Measurements from ENCODE around the gene NCMAP. TPM values are rescaled to one million over a fixed set of nuclear protein-coding genes. Genes with fewer than 3 reads are reported as not detected.

NCMAP gene
- polyA plus RNA-seq, 1 donor (not counting 4 experiments of a cell fraction or from before 2014, with no cell fraction given): 0.05 TPM

- Histone ChIP-seq H3K36me3 (ENCODE audit: control insufficient read depth in 2 of 2, extremely low read depth in 1 of 2, insufficient read depth in 2 of 2, low read length in 2 of 2) (no peaks in the 10 kb centered on the region), H4K20me1 (ENCODE audit: control insufficient read depth, extremely low read depth, insufficient read depth, low read length) (no peaks in the 10 kb centered on the region), H3K9me1 (ENCODE audit: control insufficient read depth, extremely low read depth, insufficient read depth, low read length) (no peaks in the 10 kb centered on the region), H3K4me3 (ENCODE audit: control insufficient read depth in 2 of 3, extremely low read depth in 1 of 3, insufficient read depth in 2 of 3, low read depth in 1 of 3, low read length in 3 of 3) (no peak overlapping the region), H3K4me2 (ENCODE audit: control insufficient read depth, extremely low read depth, insufficient read depth, low read depth, low read length) (peak overlapping the region; percentile 40), H3K79me2 (ENCODE audit: control insufficient read depth, insufficient read depth, low read length) (no peaks in the 10 kb centered on the region), H3K4me1 (ENCODE audit: control insufficient read depth, extremely low read depth, insufficient read depth, low read length) (peaks cover 20% of the 10 kb centered on the region), H3K9ac (ENCODE audit: control insufficient read depth, extremely low read depth, insufficient read depth, low read length) (no peak overlapping the region), H3K9me3 (ENCODE audit: control insufficient read depth, low read depth, low read length) (no peaks in the 10 kb centered on the region), H2AFZ (ENCODE audit: control insufficient read depth, low read length) (peak overlapping the region; percentile 74), H3K27me3 (ENCODE audit: control insufficient read depth, extremely low read depth, insufficient read depth, low read length) (no peaks in the 10 kb centered on the region), H3K27ac (ENCODE audit: control insufficient read depth, insufficient read depth, low read length) (no peak overlapping the region)
- no peak for DNase-seq (ENCODE audit: low read depth, low spot score)
- dilution Hi-C loops (cut with MboI; ENCODE audit: extremely low pct_ligation_motif_present, low sequenced_read_pairs): no loop called here
- peak; percentile 46 for FAIRE-seq
- TF ChIP-seq EZH2 (IDR thresholded peaks at IDR 0.05; ENCODE audit: low read length): no peak
- TF ChIP-seq CTCF (optimal IDR thresholded peaks at IDR 0.05 in 1 of 3, IDR thresholded peaks at IDR 0.05 in 1 of 3, conservative IDR thresholded peaks at IDR 0.05 in 1 of 3; ENCODE audit: extremely low read depth in 1 of 3, insufficient read depth in 2 of 3, low read length in 3 of 3): peak in 2 of 3 experiments; percentile 4 to 15
These were observed 12.0 kb downstream of the NCMAP start for GRCh38 chr1:24567792-24568388.

- H3K27ac ChIP-seq (ENCODE audit: control insufficient read depth, insufficient read depth, low read length): no peak overlapping the region
- no peaks in the 10 kb centered on the region for H3K27me3 ChIP-seq (ENCODE audit: control insufficient read depth, extremely low read depth, insufficient read depth, low read length)
- no peak for TF ChIP-seq CTCF (optimal IDR thresholded peaks at IDR 0.05 in 1 of 3, IDR thresholded peaks at IDR 0.05 in 1 of 3, conservative IDR thresholded peaks at IDR 0.05 in 1 of 3; ENCODE audit: extremely low read depth in 1 of 3, insufficient read depth in 2 of 3, low read length in 3 of 3)
- TF ChIP-seq EZH2 (IDR thresholded peaks at IDR 0.05; ENCODE audit: low read length): no peak
- H3K9me3 ChIP-seq (ENCODE audit: control insufficient read depth, low read depth, low read length): no peaks in the 10 kb centered on the region
- H3K4me1 ChIP-seq (ENCODE audit: control insufficient read depth, extremely low read depth, insufficient read depth, low read length): peaks cover 18% of the 10 kb centered on the region
- H3K9me1 ChIP-seq (ENCODE audit: control insufficient read depth, extremely low read depth, insufficient read depth, low read length): no peaks in the 10 kb centered on the region
- dilution Hi-C loops (cut with MboI; ENCODE audit: extremely low pct_ligation_motif_present, low sequenced_read_pairs): no loop called here
- no peak overlapping the region for H2AFZ ChIP-seq (ENCODE audit: control insufficient read depth, low read length)
- H4K20me1 ChIP-seq (ENCODE audit: control insufficient read depth, extremely low read depth, insufficient read depth, low read length): no peaks in the 10 kb centered on the region
- no peak overlapping the region for H3K4me2 ChIP-seq (ENCODE audit: control insufficient read depth, extremely low read depth, insufficient read depth, low read depth, low read length)
- DNase-seq (ENCODE audit: low read depth, low spot score) (no peak), FAIRE-seq (no peak)
- no peaks in the 10 kb centered on the region for H3K79me2 ChIP-seq (ENCODE audit: control insufficient read depth, insufficient read depth, low read length)
- H3K4me3 ChIP-seq (ENCODE audit: control insufficient read depth in 2 of 3, extremely low read depth in 1 of 3, insufficient read depth in 2 of 3, low read depth in 1 of 3, low read length in 3 of 3): no peak overlapping the region
- no peaks in the 10 kb centered on the region for H3K36me3 ChIP-seq (ENCODE audit: control insufficient read depth in 2 of 2, extremely low read depth in 1 of 2, insufficient read depth in 2 of 2, low read length in 2 of 2)
- H3K9ac ChIP-seq (ENCODE audit: control insufficient read depth, extremely low read depth, insufficient read depth, low read length): no peak overlapping the region
These were observed 12.6 kb downstream of the NCMAP start for GRCh38 chr1:24568475-24568874.

All from keratinocyte (primary cell).